CD4-positive, alpha-beta T cell treated with Interferon gamma for 1 hour (primary cell): ENCODE data around the gene SLC6A12.
"Not testable (repeated sequence)": the region's sequence is repeated elsewhere in the genome, so short reads cannot be mapped to it uniquely, and the experiment has no call there.

Experiments used
- DNase-seq: peaks from one replicate; pipeline ENCODE4 v3.0.0-alpha.2; 2020

SLC6A12 gene

DNA sequence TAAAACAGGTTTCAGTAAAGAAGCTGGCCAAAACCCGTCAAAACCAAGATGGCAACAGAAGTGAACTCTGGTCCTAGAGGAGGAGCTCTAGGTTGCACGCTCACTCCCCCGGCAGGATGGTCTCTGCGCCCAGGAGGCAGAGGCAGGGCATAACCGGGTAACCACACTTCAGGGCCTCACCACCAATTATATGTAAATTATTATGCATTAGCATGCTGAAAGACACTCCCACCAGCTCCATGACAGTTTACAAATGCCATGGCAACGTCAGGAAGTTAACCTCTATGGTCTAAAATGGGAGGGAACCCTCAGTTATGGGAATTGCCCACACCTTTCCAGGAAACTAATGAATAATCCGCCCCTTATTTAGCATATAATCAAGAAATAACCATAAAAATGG, 20.1 kb upstream of the SLC6A12 start:
- DNase-seq: no peak

DNA sequence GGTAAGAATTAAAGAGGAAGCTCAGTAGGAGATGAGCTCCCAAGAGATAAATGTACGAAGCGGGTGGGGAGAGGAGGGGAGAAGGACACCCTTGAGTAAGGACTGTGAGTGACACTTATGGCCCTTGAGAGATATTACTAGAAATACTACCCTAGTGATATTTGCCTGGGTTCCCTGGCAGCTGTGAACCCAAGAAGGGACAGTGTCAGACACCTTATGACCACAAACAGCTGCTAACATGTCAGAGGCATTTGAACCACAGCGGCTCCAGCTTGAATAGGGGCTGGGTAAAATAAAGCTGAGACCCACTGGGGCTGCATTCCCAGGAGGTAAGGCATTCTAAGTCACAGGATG, 19.6 kb upstream of the SLC6A12 start:
- no peak for DNase-seq

DNA sequence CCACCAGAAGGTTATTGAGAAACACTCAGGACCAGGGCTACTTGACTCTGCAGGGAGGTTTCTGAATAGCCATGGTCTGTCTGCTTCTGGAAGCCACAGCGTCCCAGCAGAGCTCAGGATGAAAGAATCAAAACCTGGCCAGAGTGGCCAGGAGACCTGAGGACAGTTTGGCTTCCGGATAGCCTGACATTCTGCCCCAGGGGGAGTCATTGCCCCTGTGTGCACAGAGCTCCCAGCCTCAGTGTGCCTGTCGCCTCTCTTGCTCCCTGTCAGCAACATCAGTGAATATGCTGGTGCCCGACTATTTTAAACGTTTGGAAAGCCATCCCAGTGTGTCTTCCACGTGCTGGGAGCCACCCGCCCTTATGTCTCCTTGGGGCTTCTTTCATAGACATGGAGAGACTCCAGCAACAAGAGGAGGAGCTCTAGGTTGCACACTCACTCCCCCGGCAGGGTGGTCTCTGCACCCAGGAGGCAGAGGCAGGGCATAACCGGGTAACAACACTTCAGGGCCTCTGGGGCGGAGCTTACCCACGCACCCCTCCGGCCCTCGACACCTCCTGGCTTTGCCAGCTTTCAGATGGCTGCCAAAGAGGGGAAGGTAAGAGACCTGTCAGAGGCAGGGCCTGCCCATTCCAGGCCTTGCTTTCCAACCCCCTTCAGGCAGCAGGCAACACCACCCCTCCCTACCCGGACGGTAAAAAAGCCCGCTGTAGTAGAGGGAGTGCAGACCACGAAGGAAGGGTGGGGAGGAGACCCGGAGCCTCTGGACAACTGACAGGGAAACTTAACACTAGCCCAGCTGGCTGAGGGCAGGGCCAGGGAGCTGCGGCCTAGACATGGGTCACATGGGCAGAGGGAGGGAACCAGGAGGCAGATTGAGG, 19.0 kb upstream of the SLC6A12 start:
- no peak for DNase-seq

DNA sequence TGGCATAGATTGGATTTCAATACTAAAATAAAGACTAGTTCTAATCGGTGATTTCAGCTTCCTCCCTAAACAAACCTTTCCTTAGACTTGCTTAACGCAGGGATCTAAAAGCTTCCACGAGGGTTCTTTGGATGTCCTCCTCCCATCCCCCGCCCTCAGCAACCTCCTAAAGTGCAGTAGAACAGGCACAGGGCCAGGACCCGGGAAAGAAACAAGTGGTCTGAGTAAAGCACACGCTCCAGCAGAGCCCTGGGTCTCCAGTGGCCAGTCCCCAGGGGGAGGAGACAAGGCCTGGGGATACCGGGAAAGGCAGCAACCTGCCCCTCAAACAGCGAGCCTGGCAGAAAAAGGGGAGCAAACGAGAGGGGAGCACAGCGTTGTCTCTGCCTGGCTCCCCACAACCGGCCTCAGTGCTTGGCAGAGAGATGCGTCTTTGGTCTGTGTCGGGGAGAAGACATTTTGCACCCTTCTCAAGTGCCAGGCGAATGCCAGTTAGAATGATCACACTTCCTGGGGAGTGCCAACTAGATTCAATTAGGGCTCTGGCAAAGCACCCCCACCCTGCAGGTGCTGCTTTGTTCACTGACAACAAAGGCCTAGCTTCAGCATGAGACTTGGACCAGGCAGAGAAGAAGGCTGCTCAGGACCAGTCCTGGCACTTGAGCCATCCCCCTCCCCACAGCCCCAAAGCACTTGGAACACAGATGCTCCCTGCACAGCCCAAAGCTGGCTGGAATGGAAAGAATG, 17.1 kb upstream of the SLC6A12 start:
- DNase-seq: no peak

DNA sequence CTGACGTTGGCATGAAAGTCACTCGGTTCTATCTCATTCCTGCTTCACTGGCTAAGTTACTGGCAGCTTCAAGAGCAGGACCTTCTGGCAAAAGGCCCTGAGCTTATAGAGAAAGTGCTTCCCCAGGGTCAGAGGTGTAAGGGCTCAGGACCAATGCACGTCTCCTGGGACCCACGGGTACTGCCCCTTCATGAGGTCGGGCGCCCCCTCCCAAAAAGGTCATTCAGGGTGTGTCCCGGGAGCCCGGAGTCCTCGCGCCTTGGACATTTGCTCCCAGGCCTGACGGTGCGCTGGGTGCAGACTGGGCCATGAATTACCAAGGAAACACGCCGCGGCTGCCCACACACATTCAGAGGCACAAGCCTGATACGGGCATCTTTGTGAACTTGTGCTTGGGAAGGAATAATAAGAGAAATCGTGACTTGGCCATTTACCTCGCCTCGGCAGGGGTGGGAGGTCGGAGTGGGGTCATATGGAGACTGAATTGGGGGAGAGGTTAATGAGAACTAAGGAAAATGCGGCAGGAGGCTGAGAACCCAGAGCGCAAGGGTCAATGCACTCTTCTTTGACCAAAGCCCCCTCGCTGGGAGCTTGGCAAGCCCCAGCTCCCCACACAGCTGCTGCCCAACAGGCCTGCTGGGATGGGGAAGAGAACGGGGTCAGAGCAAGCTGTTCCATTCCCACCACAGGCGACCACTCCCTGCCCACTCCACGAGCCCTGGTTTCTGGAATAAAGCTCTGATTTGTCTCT, 15.7 kb upstream of the SLC6A12 start:
- no peak for DNase-seq

DNA sequence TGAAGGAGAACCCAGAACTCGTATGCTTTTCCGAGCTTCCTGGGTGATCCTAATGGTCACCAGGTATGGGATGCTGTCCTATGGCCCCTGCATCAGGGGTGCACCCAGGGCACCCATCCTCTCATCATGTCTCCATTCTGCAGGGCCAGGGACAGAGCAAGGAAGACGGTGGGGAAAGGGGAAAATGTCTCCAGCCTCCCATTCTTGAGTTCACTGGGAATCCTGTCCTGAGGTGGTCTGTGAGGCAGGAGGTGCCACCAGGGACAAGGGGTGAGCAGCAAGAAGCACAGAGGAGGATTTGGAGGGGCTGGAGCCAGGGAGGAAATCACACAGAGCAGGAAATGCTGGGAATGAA, 14.9 kb upstream of the SLC6A12 start:
- no peak for DNase-seq

DNA sequence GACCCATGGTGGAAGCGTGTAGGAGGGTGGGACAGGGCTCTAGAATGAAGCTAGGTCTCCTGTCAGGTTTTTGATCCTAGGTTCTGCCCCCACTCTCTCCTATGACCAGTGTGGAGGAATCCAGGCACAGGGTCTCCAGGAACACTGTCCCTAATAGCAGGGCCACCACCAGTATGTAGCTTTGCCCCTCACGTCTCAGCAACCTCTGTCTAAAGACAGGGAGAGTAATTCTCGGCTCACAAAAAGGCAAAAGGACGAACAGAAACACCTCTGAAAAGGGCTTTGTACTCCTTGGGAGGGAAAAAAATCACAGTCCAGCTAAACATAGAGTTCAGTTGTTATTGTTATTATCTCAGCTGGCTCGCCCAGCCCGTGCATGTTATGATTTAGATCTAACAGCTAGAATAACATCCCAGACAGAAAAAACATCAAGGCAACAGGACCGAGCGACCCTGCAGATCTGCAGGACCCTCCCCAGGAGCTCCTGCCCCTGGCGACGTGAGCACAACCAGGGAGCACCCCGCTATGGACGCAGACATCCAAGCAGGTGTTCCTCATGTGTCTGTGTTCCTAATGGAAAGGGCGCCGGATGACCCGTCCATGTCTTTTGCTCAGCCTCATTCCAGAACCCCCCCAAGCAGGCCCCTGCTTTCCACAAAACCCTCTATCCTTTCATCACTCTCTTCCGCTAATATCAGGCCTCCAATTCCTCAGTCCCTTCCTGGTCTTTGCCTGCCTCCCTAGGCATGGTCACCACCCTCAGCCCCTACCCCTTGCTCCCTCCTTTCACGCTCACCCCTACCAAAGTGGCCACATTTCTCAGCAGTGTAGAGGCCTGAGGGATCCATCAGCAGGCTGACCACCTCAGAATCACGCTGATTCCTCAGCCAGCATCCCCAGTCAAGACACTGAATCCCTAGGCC, 14.2 kb upstream of the SLC6A12 start:
- DNase-seq: no peak

DNA sequence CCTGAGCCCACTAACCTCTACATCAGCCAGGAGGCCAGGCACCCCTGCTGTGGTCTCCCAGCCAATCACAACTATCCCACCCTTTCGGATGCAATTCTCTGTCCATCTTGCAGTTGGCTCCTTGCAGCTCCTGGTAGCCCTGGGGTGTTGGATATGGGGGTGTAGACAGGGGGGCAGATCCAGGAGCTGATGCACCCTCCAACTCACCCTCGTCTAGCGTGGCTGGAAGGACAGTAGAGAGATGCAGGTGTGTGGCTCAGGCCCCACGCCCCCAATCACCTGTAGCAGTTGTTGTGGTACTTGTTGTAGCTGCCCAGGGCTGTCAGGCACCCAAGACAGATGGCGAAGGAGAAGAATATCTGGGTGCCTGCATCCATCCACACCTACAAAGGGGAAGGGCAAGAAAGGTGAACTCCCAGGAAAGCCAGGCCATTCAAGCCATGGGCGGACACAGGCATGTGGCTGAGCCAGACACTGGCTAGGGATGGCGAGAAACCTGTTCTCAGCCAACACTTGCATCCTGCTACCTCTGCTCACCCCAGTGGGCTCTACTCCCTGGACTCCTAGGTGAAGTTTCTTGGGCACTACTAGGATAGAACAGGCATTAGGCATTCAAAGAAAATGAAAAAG, 13.4 kb upstream of the SLC6A12 start:
- no peak for DNase-seq

DNA sequence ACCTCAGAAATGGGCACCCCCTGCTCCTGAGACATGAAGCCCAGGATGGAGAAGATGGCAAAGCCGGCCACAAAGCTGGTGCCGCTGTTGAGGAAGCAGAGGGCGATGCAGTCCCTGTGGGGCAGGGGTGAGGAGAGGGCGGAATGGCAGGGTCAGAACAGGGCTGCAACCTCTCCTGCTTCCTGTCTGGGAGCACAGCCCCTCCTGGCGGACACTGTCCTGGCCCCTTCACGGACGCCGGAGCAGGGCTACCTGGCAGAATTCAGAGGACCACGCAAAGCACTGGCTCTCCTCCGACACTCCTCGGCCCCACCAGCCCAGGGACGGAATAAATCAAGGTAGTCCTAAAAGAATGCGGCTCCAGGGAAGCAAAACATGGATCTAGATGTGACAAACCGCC, 12.4 kb upstream of the SLC6A12 start:
- DNase-seq: no peak

DNA sequence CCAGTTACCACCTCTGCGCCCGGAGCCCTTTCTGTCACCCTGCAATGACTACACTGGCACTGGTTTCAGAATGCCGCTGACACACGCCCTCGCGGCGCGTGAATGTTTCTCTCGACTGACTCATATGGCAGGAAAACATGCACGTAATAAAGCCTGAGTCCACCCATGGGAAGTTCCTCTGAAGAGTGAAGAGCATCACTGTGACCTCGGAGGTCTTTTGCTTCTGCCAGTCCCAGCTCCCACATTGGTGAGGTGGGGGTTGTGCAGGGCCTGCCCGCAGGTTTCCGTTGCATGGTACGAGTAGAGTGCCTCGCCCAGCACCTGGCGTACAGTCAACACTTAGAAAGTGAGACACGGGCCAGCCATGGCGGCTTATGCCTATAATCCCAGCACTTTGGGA, 11.1 kb upstream of the SLC6A12 start:
- no peak for DNase-seq

DNA sequence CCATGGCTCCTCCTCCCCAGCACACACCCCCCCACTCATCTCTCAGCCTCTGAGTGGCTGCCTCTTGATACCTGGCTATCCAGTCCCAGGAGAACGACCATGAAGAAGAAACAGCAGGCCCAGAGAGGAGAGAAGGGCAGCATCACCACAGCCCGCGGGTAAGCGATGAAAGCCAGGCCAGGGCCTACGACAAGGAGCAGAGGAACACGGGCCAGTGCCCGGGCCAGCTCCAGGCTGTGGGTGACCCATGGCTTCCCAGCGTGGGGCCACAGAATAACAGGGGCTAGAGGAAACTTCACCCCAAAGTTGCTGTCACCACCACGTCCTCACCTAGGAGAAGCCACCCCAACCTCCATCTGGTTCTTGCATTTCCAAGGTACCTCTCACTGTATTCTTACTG, 10.4 kb upstream of the SLC6A12 start:
- DNase-seq: no peak

DNA sequence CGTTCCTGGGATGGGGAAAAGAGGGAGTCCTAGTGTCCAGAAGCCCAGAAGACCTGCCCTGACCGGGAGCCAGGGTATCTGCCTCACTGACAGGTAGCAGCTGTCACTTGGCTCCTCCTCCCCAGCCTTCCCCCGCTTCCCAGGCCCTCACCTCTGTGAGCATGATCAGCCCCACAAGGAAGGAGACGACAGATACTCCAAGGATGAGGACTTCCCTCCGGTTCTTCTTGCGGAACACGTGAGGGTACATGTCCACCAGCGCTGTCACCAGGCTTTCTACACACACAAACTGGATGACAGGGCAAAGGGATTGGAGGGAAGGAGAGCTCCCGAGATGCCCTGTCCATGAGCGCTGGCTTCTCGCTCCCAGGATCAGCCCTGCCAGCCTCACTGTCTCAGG, 9.9 kb upstream of the SLC6A12 start:
- DNase-seq: no peak

DNA sequence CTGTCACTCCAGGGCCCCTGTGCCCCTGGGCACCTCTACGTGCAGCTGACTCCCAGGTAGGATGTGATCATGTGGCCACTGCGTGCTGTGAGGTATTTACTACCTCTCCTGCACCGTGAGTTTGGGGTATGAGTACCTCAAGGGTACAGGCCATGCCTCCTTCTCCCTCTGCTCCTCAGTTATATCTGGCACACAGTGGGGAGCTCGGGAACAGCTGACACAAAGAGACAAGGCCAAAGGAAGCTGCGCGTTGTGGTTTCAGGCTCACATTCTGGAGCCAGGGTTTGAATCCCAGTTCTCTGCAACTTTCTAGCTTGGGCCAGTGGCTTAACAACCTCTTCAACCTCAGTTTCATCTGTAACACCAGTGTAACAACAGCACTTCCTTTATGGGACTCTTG, 7.8 kb upstream of the SLC6A12 start:
- DNase-seq: no peak

DNA sequence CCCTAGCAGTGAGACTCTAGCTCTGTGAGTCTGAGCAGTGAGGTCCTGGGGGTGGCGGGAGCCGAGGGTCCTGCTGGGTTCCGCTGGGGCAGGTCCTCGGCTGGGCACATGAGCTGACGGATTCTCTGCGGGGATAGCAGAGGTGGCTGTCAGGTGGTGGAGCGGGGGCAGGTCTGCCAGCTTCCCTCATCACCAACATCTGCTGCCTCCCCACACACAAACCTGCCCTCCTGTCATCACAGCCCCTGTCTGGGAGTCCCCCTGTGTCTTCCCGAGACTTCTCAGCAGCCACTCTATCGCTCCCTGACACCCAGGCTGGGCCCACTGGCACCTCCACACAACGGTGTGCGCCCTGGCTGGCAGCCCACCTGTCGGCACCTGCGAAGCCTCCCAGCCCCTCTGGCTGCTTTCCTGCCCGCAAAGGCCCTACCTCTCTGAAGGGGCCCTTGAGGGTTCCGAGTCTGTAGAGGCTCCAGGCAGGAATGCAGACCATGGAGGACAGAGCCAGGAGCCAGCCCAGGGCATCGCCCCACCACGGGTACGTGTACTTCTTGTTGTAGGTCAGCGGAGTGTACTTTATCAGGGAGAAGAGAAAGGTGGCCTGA, 7.1 kb upstream of the SLC6A12 start:
- DNase-seq: no peak

DNA sequence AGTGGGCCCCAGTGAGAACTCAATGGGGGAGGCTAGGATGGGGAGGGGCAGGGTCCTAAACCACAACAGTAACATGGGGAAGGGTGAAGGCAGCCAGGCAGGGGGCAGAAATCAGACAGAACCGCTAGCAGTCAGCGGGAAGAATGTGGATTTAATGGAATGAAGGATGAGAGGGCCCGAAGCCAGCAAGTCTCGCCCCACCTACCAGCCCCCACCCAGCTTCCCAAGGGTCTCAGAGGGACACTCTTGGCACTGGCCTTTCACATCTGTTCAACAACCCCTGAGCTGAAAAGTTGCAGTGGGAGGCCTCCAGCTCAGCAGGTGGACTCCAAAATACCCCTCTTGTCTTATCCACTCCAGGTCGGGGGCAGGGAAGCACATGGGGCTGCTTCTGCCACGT, 6.5 kb upstream of the SLC6A12 start:
- DNase-seq: no peak

DNA sequence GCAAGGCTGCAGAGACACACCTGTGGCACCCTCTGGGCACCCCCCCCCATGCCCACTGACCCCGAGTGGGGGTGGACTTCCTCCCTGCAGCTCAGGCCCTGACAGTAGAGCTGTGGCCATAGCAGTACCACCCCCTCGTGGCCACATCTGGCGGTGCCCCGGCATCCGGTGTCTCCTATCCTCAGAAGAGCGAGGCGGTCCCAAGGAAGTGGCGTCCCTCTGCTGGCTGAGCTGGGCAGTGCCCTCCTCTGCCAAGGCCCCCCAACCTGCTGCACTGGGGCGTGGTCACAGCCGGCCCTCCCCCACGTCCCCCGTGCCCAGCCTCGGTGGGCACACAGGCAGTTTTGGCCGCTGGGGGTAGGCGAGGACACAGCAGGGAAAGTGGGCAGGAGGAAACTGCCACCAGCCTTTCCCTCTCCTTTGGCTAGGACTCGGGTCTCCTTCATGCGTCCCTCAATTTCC, 6.0 kb upstream of the SLC6A12 start:
- DNase-seq: peak; percentile 62

DNA sequence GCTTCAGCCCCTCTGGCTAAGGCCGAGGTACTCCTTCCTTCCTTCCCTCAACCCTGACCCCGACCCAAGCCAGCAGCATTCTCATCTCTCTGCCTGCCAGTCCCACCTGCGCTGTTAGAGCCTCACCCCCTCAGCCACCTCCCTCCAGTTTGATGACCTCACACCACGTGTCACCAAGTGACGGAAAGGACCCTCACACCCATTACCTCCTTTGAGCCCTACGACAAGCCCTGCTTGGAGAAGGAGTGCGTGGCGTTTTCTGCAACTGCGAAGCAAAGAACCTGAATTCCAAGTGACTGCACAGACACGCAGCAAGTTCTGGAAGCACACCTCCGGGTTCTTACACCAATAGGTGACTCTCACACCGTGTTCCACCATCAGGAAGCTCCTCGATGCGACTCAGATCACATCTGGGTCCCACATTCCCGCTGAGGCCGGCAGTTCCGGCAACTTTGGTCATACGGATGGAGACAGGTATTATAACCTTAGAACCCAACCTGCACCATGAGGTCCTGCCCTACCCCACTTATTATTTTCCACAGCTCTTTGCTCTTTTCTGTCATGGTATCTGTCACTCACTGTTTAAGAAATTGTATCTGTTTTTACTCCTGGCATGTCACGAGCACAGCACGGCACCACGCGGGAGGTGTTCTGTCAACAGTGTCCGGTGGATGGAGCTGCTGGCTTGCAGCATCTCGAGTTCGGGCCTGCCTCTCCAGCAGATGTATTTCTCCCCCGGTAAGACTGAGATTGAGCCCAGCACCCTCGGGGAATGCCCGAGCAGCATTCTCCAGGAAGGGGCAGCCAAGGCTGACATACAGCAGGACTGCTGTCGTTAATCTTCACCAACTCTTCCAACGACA, 5.0 kb upstream of the SLC6A12 start:
- DNase-seq: no peak

DNA sequence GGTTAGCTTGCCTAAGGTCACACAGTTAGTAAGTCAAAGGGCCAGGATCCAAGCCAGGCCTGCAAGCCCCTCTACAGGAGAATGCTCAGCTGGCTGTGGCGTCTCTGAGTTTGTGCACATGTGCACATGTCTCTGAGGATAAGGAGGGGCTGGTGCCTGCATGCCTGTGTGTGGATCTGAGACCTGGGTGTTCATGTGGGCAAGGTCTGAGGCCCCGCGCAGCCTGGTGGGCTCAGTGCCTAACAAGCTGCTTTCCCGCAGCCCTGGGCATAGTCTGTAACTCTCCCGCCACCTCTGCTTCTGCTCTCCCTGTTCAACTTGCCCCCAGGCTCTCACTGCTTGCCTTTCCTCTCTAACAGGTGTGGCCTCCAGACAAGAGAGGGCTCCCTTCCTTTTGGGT, 4.3 kb upstream of the SLC6A12 start:
- no peak for DNase-seq

DNA sequence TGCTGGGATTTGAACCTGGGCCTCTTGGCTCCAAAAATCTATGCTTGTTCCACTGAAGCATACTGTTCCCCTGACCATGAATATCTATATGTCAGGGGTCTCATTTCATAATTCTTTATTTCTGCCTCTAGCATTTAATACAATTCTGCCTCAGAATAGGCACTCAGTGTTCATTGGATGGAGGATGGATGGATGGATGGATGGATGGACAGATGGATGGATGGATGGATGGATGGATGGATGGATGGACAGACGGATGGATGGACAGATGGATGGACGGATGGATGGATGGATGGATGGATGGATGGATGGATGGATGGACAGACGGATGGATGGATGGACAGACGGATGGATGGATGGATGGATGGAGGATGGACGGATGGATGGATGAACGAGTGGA, 3.1 kb upstream of the SLC6A12 start:
- not testable (repeated sequence) for DNase-seq

DNA sequence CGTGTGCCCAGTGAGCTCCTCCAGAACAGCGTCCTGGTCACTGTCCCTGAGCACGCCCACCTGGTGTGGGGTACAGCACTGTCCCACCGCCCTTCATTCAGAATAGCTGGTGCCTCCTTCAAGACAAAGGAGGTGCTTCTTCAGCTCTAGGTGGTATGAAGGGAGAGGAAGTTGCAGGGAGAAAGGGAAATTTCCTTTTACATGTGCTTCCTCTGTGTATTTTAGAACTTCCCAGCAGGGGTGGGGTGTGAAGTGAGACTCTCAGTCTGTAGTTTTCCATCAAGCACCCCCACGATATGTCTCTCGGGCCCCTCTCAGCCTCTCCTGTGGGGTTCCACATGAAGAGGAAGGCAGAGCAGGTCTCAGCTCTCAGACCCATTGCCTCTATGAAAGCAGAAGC, 1.2 kb upstream of the SLC6A12 start:
- DNase-seq: no peak

DNA sequence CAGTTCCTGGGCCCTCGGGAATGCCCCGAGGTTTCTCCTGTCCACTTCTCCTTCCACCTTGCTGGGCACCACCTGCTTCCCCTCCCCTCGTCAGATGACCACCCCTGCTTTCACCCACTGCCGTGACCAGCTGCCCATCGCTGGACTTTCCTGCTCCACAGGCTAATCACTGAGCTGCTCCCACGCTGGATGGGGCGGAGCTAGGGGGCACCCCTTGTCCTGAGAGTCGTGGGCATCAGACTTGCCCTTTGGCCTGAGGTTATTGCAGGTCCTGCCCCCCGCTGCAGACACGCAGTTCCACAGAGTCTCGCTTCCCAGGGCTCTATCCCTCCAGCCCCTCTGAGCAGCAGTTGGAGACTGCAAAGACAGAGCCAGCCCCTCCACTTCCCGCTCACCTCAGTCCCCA, 427 bp downstream of the SLC6A12 start:
- no peak for DNase-seq
